ENCODE results near the gene IMMP2L.

IMMP2L gene

GRCh38 chr7:111198255-111198654 is 364.0 kb downstream of the IMMP2L start:
- DNase-seq, result no peak

- no peak for DNase-seq
Observed at GRCh38 chr7:111196655-111197054, 365.6 kb downstream of the IMMP2L start.

GRCh38 chr7:111192614-111193413 is 369.5 kb downstream of the IMMP2L start:
- DNase-seq, result no peak

GRCh38 chr7:111190804-111191203 is 371.5 kb downstream of the IMMP2L start:
- no peak for DNase-seq

GRCh38 chr7:111184987-111185386 is 377.3 kb downstream of the IMMP2L start:
- DNase-seq, result no peak

GRCh38 chr7:111183321-111183720 is 379.0 kb downstream of the IMMP2L start:
- DNase-seq, result no peak

GRCh38 chr7:111180338-111180737 is 382.0 kb downstream of the IMMP2L start:
- DNase-seq, result no peak

- no peak for DNase-seq
Observed at GRCh38 chr7:111175908-111176441, 386.3 kb downstream of the IMMP2L start.

- no peak for DNase-seq
Observed at GRCh38 chr7:111174510-111174909, 387.8 kb downstream of the IMMP2L start.

- DNase-seq, result no peak
Observed at GRCh38 chr7:111173990-111174389, 388.3 kb downstream of the IMMP2L start.

- DNase-seq, result no peak
Observed at GRCh38 chr7:111173528-111173927, 388.8 kb downstream of the IMMP2L start.

- no peak for DNase-seq
Observed at GRCh38 chr7:111172564-111173257, 389.6 kb downstream of the IMMP2L start.

GRCh38 chr7:111168182-111168581 is 394.1 kb downstream of the IMMP2L start:
- peak; percentile 70 for DNase-seq

GRCh38 chr7:111164442-111164841 is 397.9 kb downstream of the IMMP2L start:
- no peak for DNase-seq

GRCh38 chr7:111162692-111163091 is 399.6 kb downstream of the IMMP2L start:
- DNase-seq, result no peak

GRCh38 chr7:111160297-111160696 is 402.0 kb downstream of the IMMP2L start:
- no peak for DNase-seq

GRCh38 chr7:111159426-111159825 is 402.9 kb downstream of the IMMP2L start:
- no peak for DNase-seq

- no peak for DNase-seq
Observed at GRCh38 chr7:111150709-111151108, 411.6 kb downstream of the IMMP2L start.

GRCh38 chr7:111147708-111148533 is 414.4 kb downstream of the IMMP2L start:
- DNase-seq, result no peak

- DNase-seq, result no peak
Observed at GRCh38 chr7:111146136-111146535, 416.2 kb downstream of the IMMP2L start.

GRCh38 chr7:111145472-111145871 is 416.8 kb downstream of the IMMP2L start:
- no peak for DNase-seq

- no peak for DNase-seq
Observed at GRCh38 chr7:111140091-111140865, 422.0 kb downstream of the IMMP2L start.
